Endodermal cell (in vitro differentiated cells): ENCODE measurements around the gene ZBTB20. TPM values are rescaled to one million over a fixed set of nuclear protein-coding genes. Genes with fewer than 3 reads are reported as not detected.

Experiments
- DNase-seq: peaks from one replicate; pipeline ENCODE4 v3.0.0-alpha.2; 2017
- H3K27ac ChIP-seq: 2 replicates; pipeline ENCODE4 v1.5.1; 2013; ENCODE audit warnings: mild to moderate bottlenecking, low read depth, low read length, moderate library complexity
- H3K27me3 ChIP-seq: 2 replicates; pipeline ENCODE4 v1.6.1; 2013; ENCODE audit warnings: mild to moderate bottlenecking, low read length, moderate library complexity; ENCODE audit not compliant: insufficient read depth, control insufficient read depth, poor library complexity, severe bottlenecking
- H3K36me3 ChIP-seq: 2 replicates; pipeline ENCODE4 v1.7.0; 2013; ENCODE audit warnings: mild to moderate bottlenecking, low read length, moderate library complexity; ENCODE audit not compliant: control insufficient read depth, insufficient read depth
- H3K4me1 ChIP-seq: one replicate; pipeline ENCODE4 v1.7.0; 2013; ENCODE audit warnings: low read length; ENCODE audit not compliant: control insufficient read depth, insufficient read depth
- H3K4me3 ChIP-seq: 2 replicates; pipeline ENCODE4 v1.5.1; 2013; ENCODE audit warnings: mild to moderate bottlenecking, low read length, moderate library complexity
- H3K9ac ChIP-seq: 2 replicates; pipeline ENCODE4 v1.6.1; 2013; ENCODE audit warnings: mild to moderate bottlenecking, low read length, moderate library complexity; ENCODE audit not compliant: poor library complexity, severe bottlenecking; ENCODE audit errors: extremely low read depth
- H3K9me3 ChIP-seq: 2 replicates; pipeline ENCODE4 v1.6.1; 2013; ENCODE audit warnings: mild to moderate bottlenecking, low read length, moderate library complexity; ENCODE audit not compliant: control insufficient read depth
- H3K27ac Mint-ChIP-seq: 2 replicates; pipeline ENCODE4 v1.8.0; 2020; ENCODE audit warnings: mixed read lengths
- H3K27me3 Mint-ChIP-seq: 2 replicates; pipeline ENCODE4 v1.8.0; 2021; ENCODE audit warnings: mild to moderate bottlenecking, mixed read lengths; ENCODE audit not compliant: insufficient read depth
- H3K36me3 Mint-ChIP-seq: 2 replicates; pipeline ENCODE4 v1.8.0; 2020; ENCODE audit warnings: low read depth, mixed read lengths
- H3K4me1 Mint-ChIP-seq: 2 replicates; pipeline ENCODE4 v1.8.0; 2020; ENCODE audit warnings: mixed read lengths
- H3K4me3 Mint-ChIP-seq: 2 replicates; pipeline ENCODE4 v1.8.0; 2020; ENCODE audit warnings: mild to moderate bottlenecking, moderate library complexity, mixed read lengths
- H3K9me3 Mint-ChIP-seq: 2 replicates; pipeline ENCODE4 v1.8.0; 2020; ENCODE audit warnings: mild to moderate bottlenecking, mixed read lengths
- CTCF ChIP-seq: fragments of 200-600 bp; sonication (generic); conservative IDR thresholded peaks from 2 replicates; pipeline ENCODE4 v1.5.0; 2021; ENCODE audit warnings: antibody characterized with exemption, mild to moderate bottlenecking
- WGBS, 2 experiments: methylation state at CpG; one replicate each; pipeline versions ENCODE4 v1.1.5 to v1.1.7; 2013; ENCODE audit warnings: missing lambda C conversion rate in 2 of 2, mixed read lengths in 1 of 2; ENCODE audit not compliant: insufficient coverage in 1 of 2, insufficient read length in 1 of 2; 5-methylcytosine and 5-hydroxymethylcytosine counted together
- total RNA-seq, 2 donors: library from RNA; stranded (reverse); fragmentation: NEBNext Ultra II Directional in 1 of 2; extraction: Animal tissue kit (Norgen Biotek cat#: 25700) in 1 of 2; gene quantifications; 2 replicates in 1 of 2; 3 replicates in 1 of 2; pipeline ENCODE4 v1.2.1, GENCODE V29; 2021

ZBTB20 gene
- total RNA-seq, 2 donors from 2014 or later: 1.6 to 2.9 TPM

GRCh38 chr3:114404590-114404989 lies 742.5 kb downstream of the ZBTB20 start:
- Mint-ChIP-seq H3K27ac (no peak overlapping the region), H3K36me3 (no peaks in the 10 kb centered on the region), H3K4me3 (no peak overlapping the region), H3K27me3 (no peaks in the 10 kb centered on the region), H3K9me3 (no peaks in the 10 kb centered on the region), H3K4me1 (peaks cover 6% of the 10 kb centered on the region)
- H3K27ac ChIP-seq: no peak overlapping the region
- no peak overlapping the region for H3K9ac ChIP-seq
- no peak for TF ChIP-seq CTCF
- H3K36me3 ChIP-seq: no peaks in the 10 kb centered on the region
- 83 to 86% methylated on average over 4 to 6 of the region's 6 CpGs for WGBS, 2 experiments
- DNase-seq: no peak
- H3K4me3 ChIP-seq: no peak overlapping the region
- no peaks in the 10 kb centered on the region for H3K4me1 ChIP-seq
- H3K9me3 ChIP-seq: no peaks in the 10 kb centered on the region
- no peaks in the 10 kb centered on the region for H3K27me3 ChIP-seq

GRCh38 chr3:114402838-114403237 lies 744.2 kb downstream of the ZBTB20 start:
- Mint-ChIP-seq H3K9me3 (no peaks in the 10 kb centered on the region), H3K4me3 (no peak overlapping the region), H3K4me1 (no peaks in the 10 kb centered on the region), H3K36me3 (no peaks in the 10 kb centered on the region), H3K27ac (no peak overlapping the region), H3K27me3 (no peaks in the 10 kb centered on the region)
- WGBS, 2 experiments: 89 to 100% methylated on average over 1 to 2 of the region's 3 CpGs
- DNase-seq: no peak
- Histone ChIP-seq H3K4me1 (no peaks in the 10 kb centered on the region), H3K9ac (no peak overlapping the region), H3K36me3 (no peaks in the 10 kb centered on the region), H3K27ac (no peak overlapping the region), H3K4me3 (no peak overlapping the region), H3K9me3 (no peaks in the 10 kb centered on the region), H3K27me3 (no peaks in the 10 kb centered on the region)
- TF ChIP-seq CTCF: no peak

- no peak for DNase-seq
- WGBS, 2 experiments: 84 to 94% methylated on average over 3 of the region's 3 CpGs
- no peak for TF ChIP-seq CTCF
- Histone ChIP-seq H3K9me3 (no peaks in the 10 kb centered on the region), H3K36me3 (no peaks in the 10 kb centered on the region), H3K27ac (peak overlapping the region; percentile 27), H3K27me3 (no peaks in the 10 kb centered on the region), H3K9ac (no peak overlapping the region), H3K4me3 (no peak overlapping the region), H3K4me1 (no peaks in the 10 kb centered on the region)
- Mint-ChIP-seq H3K27me3 (no peaks in the 10 kb centered on the region), H3K4me3 (no peak overlapping the region), H3K4me1 (no peaks in the 10 kb centered on the region), H3K9me3 (no peaks in the 10 kb centered on the region), H3K27ac (no peak overlapping the region), H3K36me3 (no peaks in the 10 kb centered on the region)
These were observed 745.7 kb downstream of the ZBTB20 start for GRCh38 chr3:114401346-114401745.
